ENCODE data around the gene OLFML2A.

The OLFML2A gene

DNA sequence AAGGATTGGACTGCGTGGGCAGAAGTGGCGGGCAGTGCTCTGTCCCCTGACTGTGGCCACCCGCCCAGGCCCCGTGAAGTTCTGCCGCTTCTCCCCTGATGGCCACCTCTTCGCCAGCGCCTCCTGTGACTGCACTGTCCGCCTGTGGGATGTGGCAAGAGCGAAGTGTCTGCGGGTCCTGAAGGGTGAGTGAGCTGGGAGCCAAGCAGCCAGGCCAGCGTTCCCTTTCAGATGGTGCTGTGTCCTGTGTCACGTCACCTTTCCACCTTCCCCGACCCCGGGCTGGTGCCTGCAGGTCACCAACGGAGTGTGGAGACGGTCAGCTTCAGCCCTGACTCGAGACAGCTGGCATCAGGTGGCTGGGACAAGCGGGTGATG, 78.6 kb downstream of the OLFML2A start:
- DNase-seq (ENCODE audit: extremely low spot score): no peak
- TF ChIP-seq, protein P1, sequence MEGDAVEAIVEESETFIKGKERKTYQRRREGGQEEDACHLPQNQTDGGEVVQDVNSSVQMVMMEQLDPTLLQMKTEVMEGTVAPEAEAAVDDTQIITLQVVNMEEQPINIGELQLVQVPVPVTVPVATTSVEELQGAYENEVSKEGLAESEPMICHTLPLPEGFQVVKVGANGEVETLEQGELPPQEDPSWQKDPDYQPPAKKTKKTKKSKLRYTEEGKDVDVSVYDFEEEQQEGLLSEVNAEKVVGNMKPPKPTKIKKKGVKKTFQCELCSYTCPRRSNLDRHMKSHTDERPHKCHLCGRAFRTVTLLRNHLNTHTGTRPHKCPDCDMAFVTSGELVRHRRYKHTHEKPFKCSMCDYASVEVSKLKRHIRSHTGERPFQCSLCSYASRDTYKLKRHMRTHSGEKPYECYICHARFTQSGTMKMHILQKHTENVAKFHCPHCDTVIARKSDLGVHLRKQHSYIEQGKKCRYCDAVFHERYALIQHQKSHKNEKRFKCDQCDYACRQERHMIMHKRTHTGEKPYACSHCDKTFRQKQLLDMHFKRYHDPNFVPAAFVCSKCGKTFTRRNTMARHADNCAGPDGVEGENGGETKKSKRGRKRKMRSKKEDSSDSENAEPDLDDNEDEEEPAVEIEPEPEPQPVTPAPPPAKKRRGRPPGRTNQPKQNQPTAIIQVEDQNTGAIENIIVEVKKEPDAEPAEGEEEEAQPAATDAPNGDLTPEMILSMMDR (IDR thresholded peaks at IDR 0.05; ENCODE audit: control extremely low read depth, extremely low read depth, low read depth, missing control alignments): no peak
- ChIA-PET POLR2A (interaction anchor here (2.0 to 2.4 kb wide), 2 partner anchors 10 to 85 kb away, joined by 9 to 10 read pairs; partner anchors contain the start of gene NR6A1), CTCF (interaction anchor here (0.9 to 26.0 kb wide), 7 partner anchors 13 to 91 kb away, joined by 3 to 814 read pairs (median 62); partner anchors contain the start of genes ARPC5L, NR6A1, OLFML2A and RPL35)

DNA sequence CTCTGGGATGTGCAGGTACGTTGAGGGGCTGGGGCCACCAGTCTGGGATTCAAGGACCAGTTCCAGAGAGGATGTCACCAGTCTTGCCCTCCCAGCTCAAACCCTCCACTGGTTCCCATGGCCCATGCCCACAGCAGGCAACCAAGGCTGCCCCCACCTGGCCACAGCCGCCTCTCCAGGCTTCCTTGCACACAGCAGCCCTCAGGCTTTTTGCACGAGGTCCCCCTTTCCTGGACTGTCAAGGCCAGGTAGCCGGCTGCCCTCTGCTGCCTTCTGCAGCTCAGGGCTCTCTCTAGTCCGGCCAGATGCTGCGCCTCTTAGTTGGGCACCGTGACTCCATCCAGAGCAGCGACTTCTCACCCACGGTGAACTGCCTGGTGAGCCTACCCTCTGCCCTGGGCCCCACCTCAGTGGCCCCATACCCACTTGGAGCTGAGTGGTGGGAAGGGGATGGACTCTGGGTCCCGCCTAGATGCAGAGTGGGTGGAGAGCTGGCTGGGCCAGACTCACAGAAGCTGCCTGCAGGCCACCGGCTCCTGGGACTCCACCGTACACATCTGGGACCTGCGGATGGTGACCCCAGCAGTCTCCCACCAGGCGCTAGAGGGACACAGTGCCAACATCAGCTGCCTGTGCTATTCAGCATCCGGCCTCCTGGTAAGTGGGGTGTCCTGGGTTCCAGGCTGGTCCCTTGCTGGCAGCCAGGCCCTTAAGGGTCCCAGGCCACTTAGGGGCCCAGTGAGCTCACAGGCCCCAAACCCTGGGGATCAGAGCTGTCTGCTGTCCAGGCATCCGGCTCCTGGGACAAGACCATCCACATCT, 79.2 kb downstream of the OLFML2A start:
- DNase-seq (ENCODE audit: extremely low spot score): no peak
- ChIA-PET CTCF (interaction anchor here (0.9 to 26.0 kb wide), 7 partner anchors 12 to 92 kb away, joined by 3 to 814 read pairs (median 62); partner anchors contain the start of genes ARPC5L, NR6A1, OLFML2A and RPL35), POLR2A (interaction anchor here (0.6 to 2.4 kb wide), 5 partner anchors 11 to 86 kb away, joined by 3 to 10 read pairs (median 5); partner anchors contain the start of gene NR6A1)
- TF ChIP-seq, protein P1 (IDR thresholded peaks at IDR 0.05; ENCODE audit: control extremely low read depth, extremely low read depth, low read depth, missing control alignments): peak; percentile 54

DNA sequence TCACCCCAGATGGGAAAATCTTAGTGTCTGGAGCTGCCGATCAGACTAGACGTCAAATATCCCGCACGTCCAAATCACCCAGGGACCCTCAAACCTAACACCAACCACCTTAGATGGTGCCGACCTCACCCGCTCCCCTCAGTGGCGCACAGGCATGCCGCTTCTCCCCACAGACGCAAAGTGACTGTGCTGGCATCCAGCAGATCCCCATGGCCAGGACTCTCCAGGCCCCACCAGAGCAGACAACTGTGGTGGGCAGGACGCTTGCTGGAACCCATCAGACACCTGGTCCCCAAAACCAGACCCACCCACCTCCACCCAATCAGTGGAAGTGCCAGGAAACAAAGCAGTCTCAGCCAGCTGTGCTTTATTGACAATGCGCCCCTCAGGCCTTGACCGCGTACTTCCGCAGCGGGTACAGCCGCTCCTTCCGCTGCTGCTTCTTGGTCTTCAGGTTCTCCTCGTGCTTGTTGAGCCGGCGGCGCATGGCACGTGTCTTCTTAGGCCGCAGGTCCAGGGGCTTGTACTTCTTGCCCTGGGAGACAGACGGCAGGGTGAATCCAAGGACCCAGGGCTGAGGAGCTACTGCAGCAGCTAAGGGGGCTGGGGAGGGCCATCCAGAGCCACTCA, 80.7 kb downstream of the OLFML2A start:
- TF ChIP-seq, protein P1 (IDR thresholded peaks at IDR 0.05; ENCODE audit: control extremely low read depth, extremely low read depth, low read depth, missing control alignments): no peak
- ChIA-PET CTCF (interaction anchor here (1.7 to 26.0 kb wide), 2 partner anchors 36 to 83 kb away, joined by 4 to 814 read pairs; partner anchors contain the start of genes NR6A1 and OLFML2A), POLR2A (interaction anchor here (0.7 to 1.4 kb wide), 2 partner anchors 15 kb away, joined by 3 to 5 read pairs; no protein-coding TSS in a partner anchor)
- DNase-seq (ENCODE audit: extremely low spot score): no peak

DNA sequence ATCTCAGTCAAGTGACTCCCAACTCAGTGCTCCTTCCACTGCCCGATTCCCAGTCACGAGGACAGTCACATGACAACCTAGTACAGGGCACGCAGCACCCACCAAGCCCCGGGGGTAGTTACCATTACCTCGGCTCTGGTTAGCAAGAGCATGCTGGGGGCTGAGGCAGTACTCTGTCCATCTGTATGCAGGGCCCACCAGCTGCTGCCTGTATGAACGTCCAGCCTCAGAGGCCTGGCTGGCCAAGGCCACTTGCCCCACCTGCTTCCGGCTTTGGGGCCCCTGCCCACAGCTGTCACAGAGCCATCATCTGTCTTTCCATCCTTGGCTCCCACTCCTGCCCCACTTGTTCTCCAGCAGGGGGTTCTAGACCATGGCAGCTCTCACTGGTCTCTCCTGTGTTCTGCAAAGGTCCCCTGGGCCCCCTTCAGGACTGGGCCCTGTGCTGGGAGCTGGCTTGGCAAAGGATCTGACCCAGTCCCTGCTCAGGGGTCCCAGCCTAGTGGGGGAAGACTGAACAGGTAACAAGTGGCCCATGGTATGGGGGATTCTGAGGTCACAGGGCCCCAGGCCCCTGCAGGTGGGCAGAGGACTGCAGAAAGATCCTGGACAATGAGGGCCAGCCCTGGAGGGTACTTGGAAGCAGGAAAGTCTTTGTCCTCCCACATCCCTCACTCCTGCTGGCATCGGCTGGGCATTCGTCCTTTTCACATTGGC, 81.6 kb downstream of the OLFML2A start:
- ChIA-PET CTCF (interaction anchor here (0.9 to 26.0 kb wide), 4 partner anchors 26 to 97 kb away, joined by 3 to 814 read pairs (median 3); partner anchors contain the start of genes NR6A1 and OLFML2A), POLR2A (interaction anchor here (0.7 kb wide), 1 partner anchor 14 kb away, joined by 3 read pairs; no protein-coding TSS in a partner anchor)
- DNase-seq (ENCODE audit: extremely low spot score): no peak
- TF ChIP-seq, protein P1 (IDR thresholded peaks at IDR 0.05; ENCODE audit: control extremely low read depth, extremely low read depth, low read depth, missing control alignments): no peak

DNA sequence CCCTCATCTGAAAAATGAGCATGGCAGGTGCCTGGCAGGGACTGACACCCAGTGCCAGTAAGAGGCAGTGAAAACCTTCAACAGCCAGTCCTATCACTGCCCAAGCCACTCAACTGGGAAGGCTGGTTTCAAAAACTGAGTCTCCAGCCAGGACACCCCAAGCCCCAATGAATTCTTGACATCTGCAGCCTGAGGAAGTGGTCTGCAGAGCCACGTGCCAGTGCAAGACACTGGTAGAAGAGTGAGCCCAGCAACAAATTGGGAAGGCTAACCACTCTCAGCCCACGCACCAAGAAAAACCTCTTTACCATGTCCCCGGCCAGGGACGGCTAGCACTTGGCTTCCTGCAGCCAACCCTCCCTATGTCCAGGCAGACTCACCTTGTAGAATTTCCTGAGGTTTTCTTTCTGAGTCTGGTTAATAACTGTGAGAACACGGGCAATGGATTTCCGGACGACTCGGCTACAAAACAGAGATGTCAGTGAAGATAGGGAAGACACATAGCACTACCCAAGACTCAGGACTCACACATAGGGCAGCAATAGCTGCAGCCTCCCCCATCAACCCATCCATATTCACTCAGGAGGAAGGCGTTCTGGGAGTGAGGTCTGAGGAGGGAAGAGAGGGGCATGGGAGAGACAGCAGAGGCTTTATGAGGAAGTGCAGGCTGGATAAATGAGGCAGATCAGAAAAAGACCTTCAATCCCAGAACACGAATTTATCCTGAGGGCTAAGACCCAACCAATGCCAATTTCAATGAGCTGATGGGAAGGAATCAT, 83.1 kb downstream of the OLFML2A start:
- DNase-seq (ENCODE audit: extremely low spot score): no peak
- ChIA-PET POLR2A (interaction anchor here (1.9 kb wide), 1 partner anchor 18 kb away, joined by 4 read pairs; no protein-coding TSS in a partner anchor), CTCF (interaction anchor here (1.7 to 26.0 kb wide), 3 partner anchors 8 to 86 kb away, joined by 4 to 814 read pairs (median 173); partner anchors contain the start of genes NR6A1, OLFML2A and WDR38)
- TF ChIP-seq, protein P1 (IDR thresholded peaks at IDR 0.05; ENCODE audit: control extremely low read depth, extremely low read depth, low read depth, missing control alignments): no peak

Measured in GM10248 (cell line).